SK-N-SH treated with all-trans-retinoic acid at 6 μM for 48 hours (cell line): ENCODE results near the gene ANKRD60.

Experiments used
- TOX ChIP-seq: fragments of 250-450 bp; sonication (Bioruptor Pico); IDR thresholded peaks from 2 replicates; pipeline ENCODE4 v1.8.0; 2021; ENCODE audit warnings: mild to moderate bottlenecking, moderate library complexity, borderline replicate concordance
- TF ChIP-seq, protein P1 (sequence below): fragments of 250-450 bp; sonication (Bioruptor Pico); IDR thresholded peaks from 2 replicates; pipeline ENCODE4 v1.8.0; 2020; ENCODE audit warnings: mild to moderate bottlenecking, moderate library complexity, borderline replicate concordance

DNA sequence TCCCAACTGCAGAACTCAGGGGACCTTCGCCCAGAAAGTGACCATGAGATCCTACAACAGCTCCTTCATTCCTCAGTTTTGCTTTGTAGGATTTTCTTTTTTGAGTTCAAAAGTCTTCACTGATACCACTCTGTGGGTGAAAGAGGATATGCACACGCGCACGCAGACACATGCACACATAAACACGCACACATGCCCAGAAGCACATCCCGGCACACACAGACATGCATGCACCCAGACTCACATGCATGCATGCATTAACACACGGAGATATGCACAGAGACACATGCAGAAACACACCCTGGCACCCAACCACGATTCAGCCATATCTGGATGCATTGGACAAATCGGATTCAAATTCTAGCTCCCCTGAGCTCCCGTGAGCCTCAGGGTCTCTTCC is 36.4 kb downstream of the ANKRD60 start:
- no peak for TF ChIP-seq TOX (CRISPR knock-in tag)
- TF ChIP-seq, protein P1, sequence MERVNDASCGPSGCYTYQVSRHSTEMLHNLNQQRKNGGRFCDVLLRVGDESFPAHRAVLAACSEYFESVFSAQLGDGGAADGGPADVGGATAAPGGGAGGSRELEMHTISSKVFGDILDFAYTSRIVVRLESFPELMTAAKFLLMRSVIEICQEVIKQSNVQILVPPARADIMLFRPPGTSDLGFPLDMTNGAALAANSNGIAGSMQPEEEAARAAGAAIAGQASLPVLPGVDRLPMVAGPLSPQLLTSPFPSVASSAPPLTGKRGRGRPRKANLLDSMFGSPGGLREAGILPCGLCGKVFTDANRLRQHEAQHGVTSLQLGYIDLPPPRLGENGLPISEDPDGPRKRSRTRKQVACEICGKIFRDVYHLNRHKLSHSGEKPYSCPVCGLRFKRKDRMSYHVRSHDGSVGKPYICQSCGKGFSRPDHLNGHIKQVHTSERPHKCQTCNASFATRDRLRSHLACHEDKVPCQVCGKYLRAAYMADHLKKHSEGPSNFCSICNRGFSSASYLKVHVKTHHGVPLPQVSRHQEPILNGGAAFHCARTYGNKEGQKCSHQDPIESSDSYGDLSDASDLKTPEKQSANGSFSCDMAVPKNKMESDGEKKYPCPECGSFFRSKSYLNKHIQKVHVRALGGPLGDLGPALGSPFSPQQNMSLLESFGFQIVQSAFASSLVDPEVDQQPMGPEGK (CRISPR knock-in tag): no peak
